ENCODE data around the gene TMED6. TPM values are rescaled to one million over a fixed set of nuclear protein-coding genes. Genes with fewer than 3 reads are reported as not detected.

Gene TMED6
- total and polyA plus RNA-seq, 2 of the 8 experiments (the other 6 are each of a cell fraction or from before 2014, with no cell fraction given): not detected

- Histone ChIP-seq H3K23ac (ENCODE audit: insufficient read length) (no peak overlapping the region), H3K27ac (ENCODE audit: low read depth, low read length) (no peak overlapping the region), H2BK20ac (ENCODE audit: low read length) (no peak overlapping the region), H3K14ac (ENCODE audit: insufficient read length) (no peak overlapping the region), H3K56ac (replicated peaks; ENCODE audit: insufficient read length, low read depth, low read length) (no peak overlapping the region), H3K79me2 (ENCODE audit: control insufficient read depth in 1 of 2, insufficient read depth in 2 of 2, low read length in 2 of 2) (peaks cover 0 to 15% of the 10 kb centered on the region in 2 experiments; a peak in 1 of 4 replicates), H2AK5ac (ENCODE audit: low read depth, low read length) (no peak overlapping the region), H3K4me2 (ENCODE audit: insufficient read depth in 1 of 2, low read depth in 2 of 2, low read length in 2 of 2) (no peak overlapping the region), H2BK15ac (ENCODE audit: low read length) (no peak overlapping the region), H3K4me1 (replicated peaks in 1 of 4; ENCODE audit: control insufficient read depth in 3 of 4, insufficient read depth in 4 of 4, low read length in 3 of 4) (peaks cover 0 to 4% (median 3%) of the 10 kb centered on the region in 4 experiments; a peak in 4 of 7 replicates), H3K9ac (replicated peaks in 1 of 4; ENCODE audit: extremely low read depth in 1 of 4, low read depth in 3 of 4, low read length in 3 of 4) (no peak overlapping the region), H2BK5ac (ENCODE audit: low read depth, low read length) (no peak overlapping the region), H2BK12ac (ENCODE audit: low read depth, low read length) (no peak overlapping the region), H3K4me3 (ENCODE audit: extremely low read depth in 1 of 4, insufficient read depth in 2 of 4, low read depth in 3 of 4, low read length in 4 of 4) (no peak overlapping the region), H3K4ac (replicated peaks; ENCODE audit: insufficient read length, low read depth, low read length) (no peak overlapping the region), H4K20me1 (replicated peaks in 1 of 2; ENCODE audit: control insufficient read depth in 1 of 2, insufficient read depth in 2 of 2, low read length in 2 of 2) (peaks cover 6 to 15% of the 10 kb centered on the region in 2 experiments), H4K91ac (replicated peaks; ENCODE audit: insufficient read length, low read length) (no peak overlapping the region), H3K18ac (ENCODE audit: extremely low read depth, low read length) (no peak overlapping the region), H2AFZ (ENCODE audit: low read length) (no peak overlapping the region), H3K79me1 (ENCODE audit: low read depth, low read length) (no peaks in the 10 kb centered on the region; the same call in 1 of the 2 replicates), H2BK120ac (replicated peaks; ENCODE audit: low read depth, low read length) (no peak overlapping the region), H4K8ac (ENCODE audit: extremely low read depth, insufficient read depth, low read length) (no peak overlapping the region), H4K5ac (ENCODE audit: insufficient read length, low read depth, low read length) (no peak overlapping the region), H3K9me3 (ENCODE audit: insufficient read depth in 2 of 2, low read depth in 1 of 2, low read length in 1 of 2) (no peaks in the 10 kb centered on the region), H3K23me2 (ENCODE audit: low read depth, low read length) (peaks cover 3% of the 10 kb centered on the region; the same call in 1 of the 2 replicates), H3K36me3 (ENCODE audit: control insufficient read depth in 2 of 4, insufficient read depth in 4 of 4, low read length in 3 of 4) (peaks cover 11 to 21% (median 17%) of the 10 kb centered on the region in 4 experiments; a peak in 6 of 8 replicates), H3K27me3 (replicated peaks in 1 of 4; ENCODE audit: control insufficient read depth in 3 of 4, extremely low read depth in 1 of 4, insufficient read depth in 3 of 4, low read length in 3 of 4) (no peaks in the 10 kb centered on the region)
- DNase-seq (ENCODE audit: low read depth in 1 of 2, low spot score in 2 of 2): no peak
- no peak for FAIRE-seq
- ChIA-PET POLR2A (ENCODE audit: partially characterized antibody) (interaction anchor here (0.8 to 24.8 kb wide), 3 partner anchors 11 to 127 kb away, joined by 3 to 497 read pairs (median 4); partner anchors contain the start of genes COG8, NIP7, PDF and TMED6), CTCF (ENCODE audit: partially characterized antibody) (interaction anchor here (0.9 kb wide), 1 partner anchor 39 kb away, joined by 3 read pairs; no protein-coding TSS in a partner anchor)
- WGBS, 2 experiments (ENCODE audit: extremely low coverage in 1 of 2, insufficient coverage in 1 of 2, insufficient read length in 1 of 2, insufficient replicate concordance in 2 of 2, low coverage in 1 of 2, low lambda C conversion rate in 2 of 2, missing lambda C conversion rate in 1 of 2): 89% methylated on average over 11 of the region's 11 CpGs; no CpG with 5 or more reads in 1 of the 2 experiments
- TF ChIP-seq RNF2 (IDR thresholded peaks at IDR 0.05; ENCODE audit: borderline replicate concordance, low read depth, low read length, missing control alignments, poor library complexity, severe bottlenecking) (no peak), CBX8 (IDR thresholded peaks at IDR 0.05; ENCODE audit: borderline replicate concordance, low read depth, low read length) (no peak), SUZ12 (IDR thresholded peaks at IDR 0.05; ENCODE audit: low read length) (no peak), BACH1 (IDR thresholded peaks at IDR 0.05; ENCODE audit: low read length) (no peak), BRCA1 (IDR thresholded peaks at IDR 0.05; ENCODE audit: low read depth, low read length) (no peak), POLR2A (IDR thresholded peaks at IDR 0.05; ENCODE audit: control extremely low read depth in 1 of 2, low read depth in 2 of 2, low read length in 2 of 2) (no peak), GABPA (IDR thresholded peaks at IDR 0.05; ENCODE audit: borderline replicate concordance, insufficient read depth, low read length) (no peak), CREB1 (IDR thresholded peaks at IDR 0.05) (no peak), RXRA (IDR thresholded peaks at IDR 0.05; ENCODE audit: insufficient read depth, low read depth, low read length) (no peak), SIRT6 (IDR thresholded peaks at IDR 0.05; ENCODE audit: low read length) (no peak), SIN3A (conservative IDR thresholded peaks at IDR 0.05 in 1 of 2, IDR thresholded peaks at IDR 0.05 in 1 of 2; ENCODE audit: low read depth in 1 of 2, low read length in 2 of 2) (no peak)
Measured at GRCh38 chr16:69314534-69314933, 37.1 kb downstream of the TMED6 start.
